A549 (cell line): ENCODE measurements around the gene SUPT5H. TPM values are rescaled to one million over a fixed set of nuclear protein-coding genes. Genes with fewer than 3 reads are reported as not detected.

Experiments
- BCL3 ChIP-seq: fragments of >200 bp; sonication (Bioruptor Twin); formaldehyde crosslinking; IDR thresholded peaks from 3 replicates; pipeline ENCODE4 v1.6.1; 2016
- CBX2 ChIP-seq: fragments of 200-600 bp; sonication (generic); IDR thresholded peaks from 2 replicates; pipeline ENCODE4 v1.6.1; 2016; ENCODE audit warnings: low read depth, mild to moderate bottlenecking, borderline replicate concordance
- CBX8 ChIP-seq: fragments of 200-600 bp; sonication (generic); IDR thresholded peaks from 2 replicates; pipeline ENCODE4 v1.6.1; 2016
- CEBPB ChIP-seq, 2 experiments: fragments of >200 bp in 1 of 2; sonication (Bioruptor Twin) in 1 of 2; formaldehyde crosslinking in 1 of 2; IDR thresholded peaks; 2 replicates each; pipeline ENCODE4 v1.6.1; 2012 to 2016
- CHD2 ChIP-seq: fragments of 150-350 bp; IDR thresholded peaks from 2 replicates; pipeline ENCODE4 v1.6.1; 2014; ENCODE audit warnings: low read length; ENCODE audit not compliant: partially characterized antibody
- EHF ChIP-seq: fragments of 250-450 bp; sonication (Bioruptor Pico); IDR thresholded peaks from 2 replicates; pipeline ENCODE4 v1.5.0; 2020; ENCODE audit warnings: mild to moderate bottlenecking
- ELK1 ChIP-seq: fragments of 150-350 bp; IDR thresholded peaks from 2 replicates; pipeline ENCODE4 v1.6.1; 2014; ENCODE audit warnings: low read depth, mild to moderate bottlenecking, low read length
- EP300 ChIP-seq, 2 experiments: fragments of >200 bp; sonication (Bioruptor Twin); formaldehyde crosslinking; IDR thresholded peaks; 2 replicates in 1 of 2; 3 replicates in 1 of 2; pipeline ENCODE4 v1.6.1; 2016 to 2017
- ESRRA ChIP-seq: fragments of 150-350 bp; IDR thresholded peaks from 2 replicates; pipeline ENCODE4 v1.6.1; 2014; ENCODE audit warnings: mild to moderate bottlenecking, low read length, borderline replicate concordance
- FOSB ChIP-seq: fragments of 250-450 bp; sonication (Bioruptor Pico); IDR thresholded peaks from 2 replicates; pipeline ENCODE4 v1.5.0; 2020; ENCODE audit warnings: mild to moderate bottlenecking, moderate library complexity
- HDAC2 ChIP-seq: fragments of 200-600 bp; sonication (generic); IDR thresholded peaks from 2 replicates; pipeline ENCODE4 v1.6.1; 2016
- HES2 ChIP-seq: fragments of >200 bp; sonication (Bioruptor Twin); formaldehyde crosslinking; IDR thresholded peaks from 2 replicates; pipeline ENCODE4 v1.6.1; 2016
- HEYL ChIP-seq: fragments of 250-450 bp; sonication (Bioruptor Pico); IDR thresholded peaks from 2 replicates; pipeline ENCODE4 v1.8.0; 2021; ENCODE audit warnings: mild to moderate bottlenecking, moderate library complexity
- HMGXB4 ChIP-seq: fragments of 250-450 bp; sonication (Bioruptor Pico); IDR thresholded peaks from 2 replicates; pipeline ENCODE4 v1.5.0; 2021; ENCODE audit warnings: mild to moderate bottlenecking, moderate library complexity, borderline replicate concordance
- HOXB5 ChIP-seq: fragments of 250-450 bp; sonication (Bioruptor Pico); IDR thresholded peaks from 2 replicates; pipeline ENCODE4 v1.5.0; 2020; ENCODE audit warnings: mild to moderate bottlenecking, moderate library complexity
- JUN ChIP-seq, 2 experiments: fragments of >200 bp; sonication (Bioruptor Twin); formaldehyde crosslinking; IDR thresholded peaks; 2 replicates in 1 of 2; 3 replicates in 1 of 2; pipeline ENCODE4 v1.6.1; 2016 to 2017
- KDM5A ChIP-seq: fragments of 200-600 bp; sonication (generic); IDR thresholded peaks from 2 replicates; pipeline ENCODE4 v1.6.1; 2016; ENCODE audit warnings: antibody characterized with exemption, mild to moderate bottlenecking
- MAFK ChIP-seq: fragments of 450-650 bp; IDR thresholded peaks from 2 replicates; pipeline ENCODE4 v1.6.1; 2014; ENCODE audit not compliant: partially characterized antibody
- MAX ChIP-seq: IDR thresholded peaks from 2 replicates; pipeline ENCODE4 v1.6.1; 2012
- MAZ ChIP-seq: fragments of 150-350 bp; IDR thresholded peaks from 2 replicates; pipeline ENCODE4 v1.6.1; 2014; ENCODE audit warnings: antibody characterized with exemption, low read depth, low read length, borderline replicate concordance
- NPAS2 ChIP-seq: fragments of 250-450 bp; sonication (Bioruptor Pico); IDR thresholded peaks from 2 replicates; pipeline ENCODE4 v1.8.0; 2022; ENCODE audit warnings: mild to moderate bottlenecking, moderate library complexity, borderline replicate concordance
- NR3C1 ChIP-seq: fragments of >200 bp; sonication (Bioruptor Twin); formaldehyde crosslinking; IDR thresholded peaks from 3 replicates; pipeline ENCODE4 v1.6.1; 2017
- PBX3 ChIP-seq: IDR thresholded peaks from 2 replicates; pipeline ENCODE4 v1.6.1; 2012
- POLR2A ChIP-seq: IDR thresholded peaks from 2 replicates; pipeline ENCODE4 v1.6.1; 2012; ENCODE audit warnings: mild to moderate bottlenecking, low read length
- POLR2AphosphoS2 ChIP-seq: conservative IDR thresholded peaks from 2 replicates; pipeline ENCODE4 v1.6.1; 2012; ENCODE audit warnings: low read length, improper control_type of control experiment, inconsistent platforms
- RARB ChIP-seq: fragments of 250-450 bp; sonication (Bioruptor Pico); IDR thresholded peaks from 2 replicates; pipeline ENCODE4 v1.8.0; 2021; ENCODE audit warnings: mild to moderate bottlenecking, moderate library complexity
- RCOR1 ChIP-seq: fragments of 150-350 bp; IDR thresholded peaks from 2 replicates; pipeline ENCODE4 v1.6.1; 2014; ENCODE audit warnings: antibody characterized with exemption, low read length, low read depth
- RNF2 ChIP-seq: fragments of 200-600 bp; sonication (generic); IDR thresholded peaks from 2 replicates; pipeline ENCODE4 v1.6.1; 2016; ENCODE audit warnings: low read depth, mild to moderate bottlenecking, antibody characterized with exemption, moderate library complexity, borderline replicate concordance
- SMC3 ChIP-seq: fragments of >200 bp; sonication (Bioruptor Twin); formaldehyde crosslinking; IDR thresholded peaks from 3 replicates; pipeline ENCODE4 v1.6.1; 2018; ENCODE audit warnings: inconsistent platforms
- TFCP2L1 ChIP-seq: fragments of 250-450 bp; sonication (Bioruptor Pico); IDR thresholded peaks from 2 replicates; pipeline ENCODE4 v1.5.0; 2021; ENCODE audit warnings: mild to moderate bottlenecking
- TP53 ChIP-seq: fragments of 250-450 bp; sonication (Bioruptor Pico); IDR thresholded peaks from 2 replicates; pipeline ENCODE4 v1.5.0; 2021; ENCODE audit warnings: mild to moderate bottlenecking, moderate library complexity
- USF2 ChIP-seq: fragments of 450-650 bp; IDR thresholded peaks from 2 replicates; pipeline ENCODE4 v1.6.1; 2014; ENCODE audit warnings: antibody characterized with exemption
- polyA plus RNA-seq, 4 experiments: library from polyadenylated mRNA; depleted of rRNA in 3 of 4; stranded (reverse); fragments of >200 nt; fragmentation: RNase III in 1 of 4; extraction: RNeasy Plus Mini Kit Qiagen cat#74134 plus additional on column Dnase treatment in 1 of 4; gene quantifications; 2 replicates in 3 of 4; 3 replicates in 1 of 4; pipeline ENCODE4 v1.2.3, GENCODE V29; 2011 to 2017

Gene SUPT5H
- polyA plus RNA-seq, 2 of the 4 experiments (the other 2 are of a cell fraction) = 186 to 222 TPM

- TF ChIP-seq USF2 (no peak), CHD2 (peak; percentile 11), SMC3 (no peak), PBX3 (no peak), KDM5A (no peak), HES2 (no peak), MAX (0 out of 2 replicates have a peak, but pooled peaks have one; percentile 22), MAZ (peak; percentile 41; the same call in 1 of the 2 replicates), EHF (no peak), BCL3 (no peak), POLR2A (peak; percentile 34), CBX2 (no peak), FOSB (CRISPR knock-in tag) (peak; percentile 23), RARB (CRISPR knock-in tag) (peak; percentile 89), ESRRA (0 out of 2 replicates have a peak, but pooled peaks have one; percentile 67), HOXB5 (peak; percentile 28; the same call in 1 of the 2 replicates), EP300 (IDR thresholded peaks at IDR 0.05) (no peak), CEBPB (IDR thresholded peaks at IDR 0.05) (peak; percentile 27 to 65; a peak in 2 of 4 replicates), ELK1 (0 out of 2 replicates have a peak, but pooled peaks have one; percentile 32), NR3C1 (no peak), HEYL (no peak), NPAS2 (CRISPR knock-in tag) (no peak), CBX8 (no peak), HDAC2 (no peak), TP53 (CRISPR knock-in tag) (peak; percentile 72; the same call in 1 of the 2 replicates), RNF2 (no peak), HMGXB4 (0 out of 2 replicates have a peak, but pooled peaks have one; percentile 40), POLR2AphosphoS2 (peak; percentile 89; the same call in 1 of the 2 replicates), JUN (IDR thresholded peaks at IDR 0.05) (no peak; a peak in 2 of 5 replicates), MAFK (no peak), TFCP2L1 (CRISPR knock-in tag) (0 out of 2 replicates have a peak, but pooled peaks have one; percentile 72), RCOR1 (no peak)
Measured at GRCh38 chr19:39411081-39411831, 34.1 kb upstream of the SUPT5H start (continued).
